IMR-90 (cell line): Measurements from ENCODE around the gene AGPAT3. TPM values are rescaled to one million over a fixed set of nuclear protein-coding genes. Genes with fewer than 3 reads are reported as not detected.

Experiments used
- ATAC-seq: fragments of 200-7000 bp; cut with Tn5 transposase; 2 replicates; pipeline ENCODE4 v1.9.1; 2020; ENCODE audit warnings: low read depth, mild to moderate bottlenecking, moderate library complexity
- BruUV-seq: library from RNA; stranded (reverse); fragments of 400-500 nt; replicated peaks from 2 replicates; lab custom pipeline; 2021; lab: Mats Ljungman, UMichigan
- CTCF ChIA-PET: fragments of 300-600 bp; formaldehyde crosslinking; extraction: SDS; loops from one replicate; lab custom pipeline; 2021; ENCODE audit warnings: antibody characterized with exemption; lab: Yijun Ruan, JAX
- POLR2A ChIA-PET: fragments of 300-600 bp; sonication (Branson Sonifier 250); formaldehyde crosslinking; loops from one replicate; lab custom pipeline; 2022; ENCODE audit warnings: antibody characterized with exemption; ENCODE audit not compliant: unreplicated experiment; lab: Charles Lee
- DNase-seq: peaks from one replicate; pipeline ENCODE4 v3.0.0; 2013
- H2AFZ ChIP-seq: replicated peaks from 2 replicates; pipeline ENCODE3; 2013; ENCODE audit warnings: low read length, mild to moderate bottlenecking; ENCODE audit not compliant: poor library complexity
- H2AK5ac ChIP-seq: 2 replicates; pipeline ENCODE4 v1.6.1; 2013; ENCODE audit warnings: low read depth, low read length, inconsistent platforms
- H2AK9ac ChIP-seq: replicated peaks from 2 replicates; pipeline ENCODE3; 2013; ENCODE audit warnings: mild to moderate bottlenecking, low read depth, low read length, moderate library complexity; ENCODE audit not compliant: poor library complexity
- H2BK120ac ChIP-seq: 2 replicates; pipeline ENCODE4 v1.6.1; 2013; ENCODE audit warnings: low read depth, low read length, inconsistent platforms
- H2BK15ac ChIP-seq: 3 replicates; pipeline ENCODE4 v1.6.1; 2013; ENCODE audit warnings: low read depth, low read length, inconsistent platforms
- H2BK20ac ChIP-seq: 2 replicates; pipeline ENCODE4 v1.6.1; 2013; ENCODE audit warnings: low read depth, mild to moderate bottlenecking, inconsistent platforms, low read length, moderate library complexity
- H2BK5ac ChIP-seq: 2 replicates; pipeline ENCODE4 v1.6.1; 2013; ENCODE audit warnings: mild to moderate bottlenecking, low read depth, low read length, inconsistent platforms; ENCODE audit not compliant: poor library complexity, severe bottlenecking
- H3K14ac ChIP-seq: replicated peaks from 2 replicates; pipeline ENCODE4 v1.6.1; 2013; ENCODE audit warnings: low read depth, low read length, inconsistent platforms
- H3K18ac ChIP-seq: 2 replicates; pipeline ENCODE4 v1.6.1; 2013; ENCODE audit warnings: low read depth, low read length, control low read depth
- H3K23ac ChIP-seq: 2 replicates; pipeline ENCODE4 v1.6.1; 2013; ENCODE audit warnings: low read depth, low read length, inconsistent platforms
- H3K27ac ChIP-seq: 2 replicates; pipeline ENCODE4 v1.5.1; 2013; ENCODE audit warnings: mild to moderate bottlenecking, control low read depth, low read length; ENCODE audit not compliant: insufficient read depth
- H3K27me3 ChIP-seq: 2 replicates; pipeline ENCODE4 v1.6.1; 2013; ENCODE audit warnings: low read length; ENCODE audit not compliant: control insufficient read depth, insufficient read depth
- H3K36me3 ChIP-seq: 2 replicates; pipeline ENCODE4 v1.6.1; 2013; ENCODE audit warnings: low read length, mixed read lengths; ENCODE audit not compliant: control insufficient read depth, insufficient read depth
- H3K4ac ChIP-seq: 2 replicates; pipeline ENCODE4 v1.6.1; 2013; ENCODE audit warnings: low read depth, low read length, inconsistent platforms
- H3K4me1 ChIP-seq: 2 replicates; pipeline ENCODE4 v1.6.1; 2013; ENCODE audit warnings: low read length, mixed read lengths; ENCODE audit not compliant: control insufficient read depth, insufficient read depth
- H3K4me2 ChIP-seq: 2 replicates; pipeline ENCODE4 v1.6.1; 2013; ENCODE audit warnings: low read depth, mild to moderate bottlenecking, control low read depth, low read length, moderate library complexity
- H3K4me3 ChIP-seq: 2 replicates; pipeline ENCODE4 v1.5.1; 2013; ENCODE audit warnings: low read depth, mild to moderate bottlenecking, control low read depth, low read length, moderate library complexity; ENCODE audit not compliant: insufficient read depth
- H3K56ac ChIP-seq: 2 replicates; pipeline ENCODE4 v1.6.1; 2013; ENCODE audit warnings: low read length, inconsistent platforms; ENCODE audit not compliant: insufficient read depth; ENCODE audit errors: extremely low read depth
- H3K79me1 ChIP-seq, 2 experiments: 2 replicates each; pipeline ENCODE4 v1.6.1; 2013; ENCODE audit warnings: low read length in 2 of 2, inconsistent platforms in 1 of 2, low read depth in 1 of 2
- H3K9ac ChIP-seq: 2 replicates; pipeline ENCODE4 v1.6.1; 2013; ENCODE audit warnings: low read depth, low read length, control low read depth
- H3K9me1 ChIP-seq: 2 replicates; pipeline ENCODE4 v1.6.1; 2013; ENCODE audit warnings: low read length, inconsistent platforms; ENCODE audit not compliant: insufficient read depth
- H3K9me3 ChIP-seq: 2 replicates; pipeline ENCODE4 v1.6.1; 2013; ENCODE audit warnings: low read length; ENCODE audit not compliant: control insufficient read depth, insufficient read depth
- H4K20me1 ChIP-seq: 2 replicates; pipeline ENCODE4 v1.6.1; 2013; ENCODE audit warnings: low read length, inconsistent platforms; ENCODE audit not compliant: insufficient read depth
- H4K5ac ChIP-seq: 2 replicates; pipeline ENCODE4 v1.6.1; 2013; ENCODE audit warnings: mild to moderate bottlenecking, low read depth, low read length, control low read depth
- H4K8ac ChIP-seq, 2 experiments: 2 replicates each; pipeline ENCODE4 v1.6.1; 2013; ENCODE audit warnings: low read depth in 2 of 2, low read length in 2 of 2, control low read depth in 1 of 2, inconsistent platforms in 1 of 2
- H4K91ac ChIP-seq: 2 replicates; pipeline ENCODE4 v1.6.1; 2013; ENCODE audit warnings: low read depth, low read length, inconsistent platforms; ENCODE audit not compliant: insufficient read depth
- BHLHE40 ChIP-seq: fragments of 150-350 bp; IDR thresholded peaks from 2 replicates; pipeline ENCODE4 v1.6.1; 2016; ENCODE audit warnings: mild to moderate bottlenecking, low read depth, low read length
- CEBPB ChIP-seq: IDR thresholded peaks from 2 replicates; pipeline ENCODE4 v1.6.1; 2012; ENCODE audit warnings: low read depth, low read length, improper control_type of control experiment
- CHD1 ChIP-seq: IDR thresholded peaks from 2 replicates; pipeline ENCODE4 v1.6.1; 2012; ENCODE audit warnings: low read depth, low read length, improper control_type of control experiment
- ELK1 ChIP-seq: fragments of 150-350 bp; IDR thresholded peaks from 2 replicates; pipeline ENCODE4 v1.6.1; 2016; ENCODE audit warnings: low read depth, mild to moderate bottlenecking, low read length, moderate library complexity, borderline replicate concordance
- MAZ ChIP-seq: IDR thresholded peaks from 2 replicates; pipeline ENCODE4 v1.6.1; 2012; ENCODE audit warnings: low read depth, mild to moderate bottlenecking, low read length, improper control_type of control experiment, moderate library complexity, borderline replicate concordance
- NFE2L2 ChIP-seq: fragments of 150-350 bp; IDR thresholded peaks from 2 replicates; pipeline ENCODE4 v1.6.1; 2016; ENCODE audit warnings: low read depth, mild to moderate bottlenecking, low read length
- POLR2A ChIP-seq: IDR thresholded peaks from 2 replicates; pipeline ENCODE4 v1.6.1; 2012; ENCODE audit warnings: mild to moderate bottlenecking, low read depth, low read length
- RCOR1 ChIP-seq: IDR thresholded peaks from 2 replicates; pipeline ENCODE4 v1.6.1; 2012; ENCODE audit warnings: mild to moderate bottlenecking, low read length, improper control_type of control experiment; ENCODE audit not compliant: insufficient replicate concordance
- WGBS, 2 experiments: methylation state at CpG; one replicate each; pipeline versions ENCODE4 v1.1.5 to v1.1.7; 2013; ENCODE audit warnings: missing lambda C conversion rate in 2 of 2; ENCODE audit not compliant: insufficient read length in 1 of 2; ENCODE audit errors: extremely low coverage in 2 of 2; 5-methylcytosine and 5-hydroxymethylcytosine counted together
- dilution Hi-C: fragments of 300-500 bp; cut with HindIII; formaldehyde crosslinking; loops from one replicate; pipeline ENCODE4 v1.14.3; 2018; ENCODE audit warnings: low sequenced_read_pairs; ENCODE audit not compliant: unreplicated experiment
- in situ Hi-C: fragments of 300-500 bp; cut with MboI; formaldehyde crosslinking; loops from 3 replicates; pipeline ENCODE4 v1.14.3; 2019; ENCODE audit warnings: low sequenced_read_pairs, inconsistent platforms, mixed read lengths
- intact Hi-C: fragments of 100-400 bp; cut with micrococcal nuclease; formaldehyde crosslinking; loops from 2 replicates; pipeline ENCODE4 v1.10.0; 2022
- polyA plus RNA-seq, 3 experiments: library from polyadenylated mRNA; depleted of rRNA; stranded (reverse); fragments of >200 nt; gene quantifications; 2 replicates each; pipeline ENCODE4 v1.2.3, GENCODE V29; 2012; ENCODE audit warnings: low replicate concordance in 1 of 3
- total RNA-seq: library from RNA; depleted of rRNA; stranded (reverse); fragments of >200 nt; gene quantifications from 2 replicates; pipeline ENCODE4 v1.2.3, GENCODE V29; 2012

The AGPAT3 gene
- total and polyA plus RNA-seq, 2 of the 4 experiments (the other 2 are of a cell fraction): 27.1 to 38.7 TPM

GRCh38 chr21:43979654-43980053 lies 114.6 kb downstream of the AGPAT3 start (continued):
- TF ChIP-seq CHD1 (no peak), POLR2A (no peak)

- dilution Hi-C loops: no loop called here
- Histone ChIP-seq H4K5ac (no peak overlapping the region), H3K23ac (no peak overlapping the region), H2BK15ac (no peak overlapping the region), H4K91ac (no peak overlapping the region), H3K9me3 (no peaks in the 10 kb centered on the region), H3K4me3 (no peak overlapping the region), H2AK9ac (peak overlapping the region; percentile 40), H3K4me1 (no peaks in the 10 kb centered on the region; the same call in 1 of the 2 replicates), H3K56ac (no peak overlapping the region), H3K4me2 (no peak overlapping the region), H2BK5ac (no peak overlapping the region), H3K79me1 (no peaks in the 10 kb centered on the region; a peak in 1 of 4 replicates), H2AFZ (no peak overlapping the region), H2AK5ac (no peak overlapping the region), H3K18ac (no peak overlapping the region), H3K14ac (no peak overlapping the region), H4K20me1 (no peaks in the 10 kb centered on the region; the same call in 1 of the 2 replicates), H2BK20ac (no peak overlapping the region), H3K9me1 (no peaks in the 10 kb centered on the region), H3K9ac (no peak overlapping the region), H4K8ac (no peak overlapping the region), H2BK120ac (no peak overlapping the region), H3K27ac (no peak overlapping the region), H3K4ac (no peak overlapping the region), H3K36me3 (peaks cover 22% of the 10 kb centered on the region), H3K27me3 (no peaks in the 10 kb centered on the region)
- ChIA-PET POLR2A (no interaction called here), CTCF (no interaction called here)
- ATAC-seq (no peak), DNase-seq (no peak)
- WGBS, 2 experiments: 78% methylated on average over 12 of the region's 26 CpGs; no CpG with 5 or more reads in 1 of the 2 experiments
- intact Hi-C loops: no loop called here
- in situ Hi-C loops: no loop called here
- BruUV-seq: no TSS peak
- TF ChIP-seq POLR2A (no peak), CHD1 (no peak), CEBPB (no peak), ELK1 (no peak), NFE2L2 (no peak), MAZ (no peak), BHLHE40 (no peak), RCOR1 (no peak)
Measured at GRCh38 chr21:43981151-43981870, 116.3 kb downstream of the AGPAT3 start.
